ENCODE data around the gene SLC2A8. TPM values are rescaled to one million over a fixed set of nuclear protein-coding genes. Genes with fewer than 3 reads are reported as not detected.

Gene SLC2A8
- total RNA-seq, 1 donor from 2014 or later = 21.5 TPM

DNA sequence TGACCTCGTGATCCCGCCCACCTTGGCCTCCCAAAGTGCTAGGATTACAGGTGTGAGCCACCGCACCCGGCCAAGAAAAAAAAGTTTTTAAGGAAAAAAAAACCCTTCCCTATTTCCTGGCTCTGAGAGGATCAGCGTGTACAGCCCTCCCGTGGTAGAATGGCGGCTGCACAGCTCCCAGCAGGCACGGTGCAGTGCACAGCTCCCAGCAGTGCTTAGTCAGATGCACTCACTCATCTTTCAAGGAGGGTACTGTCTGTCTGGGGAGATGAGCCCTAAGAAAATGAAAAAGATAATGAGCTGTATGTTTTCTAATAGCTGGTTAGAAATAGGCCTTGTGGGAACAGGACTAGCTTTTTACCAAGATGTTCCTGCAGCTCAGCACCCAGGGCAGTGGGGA is 36.7 kb upstream of the SLC2A8 start:
- Mint-ChIP-seq H3K4me1 (ENCODE audit: unreplicated experiment) (peaks cover 2% of the 10 kb centered on the region), H3K4me3 (ENCODE audit: unreplicated experiment) (no peak overlapping the region), H3K36me3 (ENCODE audit: low read depth, unreplicated experiment) (no peaks in the 10 kb centered on the region), H3K27ac (ENCODE audit: unreplicated experiment) (no peak overlapping the region), H3K9me3 (ENCODE audit: unreplicated experiment) (no peaks in the 10 kb centered on the region), H3K27me3 (ENCODE audit: unreplicated experiment) (no peaks in the 10 kb centered on the region)
- TF ChIP-seq CTCF (IDR thresholded peaks at IDR 0.05; ENCODE audit: unreplicated experiment) = no peak
- DNase-seq (ENCODE audit: low spot score) = no peak

- no peak overlapping the region for H3K4me3 Mint-ChIP-seq (ENCODE audit: unreplicated experiment)
- TF ChIP-seq CTCF (IDR thresholded peaks at IDR 0.05; ENCODE audit: unreplicated experiment) = no peak
- no peaks in the 10 kb centered on the region for H3K36me3 Mint-ChIP-seq (ENCODE audit: low read depth, unreplicated experiment)
- H3K4me1 Mint-ChIP-seq (ENCODE audit: unreplicated experiment) = no peaks in the 10 kb centered on the region
- no peaks in the 10 kb centered on the region for H3K27me3 Mint-ChIP-seq (ENCODE audit: unreplicated experiment)
- no peaks in the 10 kb centered on the region for H3K9me3 Mint-ChIP-seq (ENCODE audit: unreplicated experiment)
- DNase-seq (ENCODE audit: low spot score) = no peak
- no peak overlapping the region for H3K27ac Mint-ChIP-seq (ENCODE audit: unreplicated experiment)
These were observed 36.1 kb upstream of the SLC2A8 start for GRCh38 chr9:127360829-127361228.

GRCh38 chr9:127361561-127361960 is 35.4 kb upstream of the SLC2A8 start:
- H3K9me3 Mint-ChIP-seq (ENCODE audit: unreplicated experiment) = no peaks in the 10 kb centered on the region
- no peak overlapping the region for H3K27ac Mint-ChIP-seq (ENCODE audit: unreplicated experiment)
- no peak overlapping the region for H3K4me3 Mint-ChIP-seq (ENCODE audit: unreplicated experiment)
- H3K4me1 Mint-ChIP-seq (ENCODE audit: unreplicated experiment) = no peaks in the 10 kb centered on the region
- H3K36me3 Mint-ChIP-seq (ENCODE audit: low read depth, unreplicated experiment) = no peaks in the 10 kb centered on the region
- no peak for TF ChIP-seq CTCF (IDR thresholded peaks at IDR 0.05; ENCODE audit: unreplicated experiment)
- H3K27me3 Mint-ChIP-seq (ENCODE audit: unreplicated experiment) = no peaks in the 10 kb centered on the region
- no peak for DNase-seq (ENCODE audit: low spot score)

DNA sequence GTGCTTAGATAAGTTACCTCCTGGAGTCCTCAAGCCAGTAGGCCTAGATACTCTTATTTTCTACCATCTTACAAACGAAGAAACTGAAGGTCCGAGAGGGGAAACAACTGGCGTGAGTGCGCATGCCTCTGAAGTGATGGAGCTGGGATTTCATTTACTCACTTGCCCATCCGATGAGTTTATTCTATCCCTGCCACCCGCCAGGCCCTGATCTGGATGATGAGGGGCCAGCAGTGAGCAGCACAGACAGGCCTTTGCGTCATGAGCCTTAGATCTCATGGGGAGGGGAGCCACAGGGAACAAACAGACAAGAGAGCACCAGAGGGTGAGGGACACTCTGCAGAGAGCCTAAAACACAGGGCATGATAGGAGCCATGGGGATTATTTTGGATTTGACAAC is 34.1 kb upstream of the SLC2A8 start:
- Mint-ChIP-seq H3K27ac (ENCODE audit: unreplicated experiment) (no peak overlapping the region), H3K4me1 (ENCODE audit: unreplicated experiment) (no peaks in the 10 kb centered on the region), H3K36me3 (ENCODE audit: low read depth, unreplicated experiment) (no peaks in the 10 kb centered on the region), H3K4me3 (ENCODE audit: unreplicated experiment) (no peak overlapping the region), H3K27me3 (ENCODE audit: unreplicated experiment) (no peaks in the 10 kb centered on the region), H3K9me3 (ENCODE audit: unreplicated experiment) (no peaks in the 10 kb centered on the region)
- TF ChIP-seq CTCF (IDR thresholded peaks at IDR 0.05; ENCODE audit: unreplicated experiment) = no peak
- DNase-seq (ENCODE audit: low spot score) = no peak

GRCh38 chr9:127365461-127365860 is 31.5 kb upstream of the SLC2A8 start:
- Mint-ChIP-seq H3K4me1 (ENCODE audit: unreplicated experiment) (peaks cover 10% of the 10 kb centered on the region), H3K27ac (ENCODE audit: unreplicated experiment) (no peak overlapping the region), H3K27me3 (ENCODE audit: unreplicated experiment) (peaks cover under 1% of the 10 kb centered on the region), H3K9me3 (ENCODE audit: unreplicated experiment) (no peaks in the 10 kb centered on the region), H3K36me3 (ENCODE audit: low read depth, unreplicated experiment) (no peaks in the 10 kb centered on the region), H3K4me3 (ENCODE audit: unreplicated experiment) (no peak overlapping the region)
- no peak for TF ChIP-seq CTCF (IDR thresholded peaks at IDR 0.05; ENCODE audit: unreplicated experiment)
- DNase-seq (ENCODE audit: low spot score) = no peak
